ENCODE results near the gene PCDHGA7. TPM values are rescaled to one million over a fixed set of nuclear protein-coding genes. Genes with fewer than 3 reads are reported as not detected.

PCDHGA7 gene
- total and polyA plus RNA-seq, 2 donors (not counting 1 experiment from before 2014, with no cell fraction given), result 0.49 to 1.8 TPM

GRCh38 chr5:141389153-141390042, 6.9 kb downstream of the PCDHGA7 start:
- H3K27ac ChIP-seq (ENCODE audit: low read length in 2 of 2), result no peak overlapping the region
- ChIA-PET POLR2A (no interaction called here), CTCF (no interaction called here)
- Mint-ChIP-seq H3K27ac (no peak overlapping the region), H3K27me3 (peaks cover 64% of the 10 kb centered on the region), H3K9me3 (ENCODE audit: insufficient read depth) (peaks cover 10% of the 10 kb centered on the region), H3K4me1 (peaks cover 3% of the 10 kb centered on the region), H3K4me3 (no peak overlapping the region)
- H3K36me3 ChIP-seq (replicated peaks in 1 of 2; ENCODE audit: control extremely low read depth in 1 of 2, control insufficient read depth in 1 of 2, extremely low read depth in 1 of 2, insufficient read depth in 2 of 2, low read length in 1 of 2), result no peaks in the 10 kb centered on the region
- DNase-seq (no peak), ATAC-seq (ENCODE audit: low read depth) (no peak)
- H3K4me3 ChIP-seq (ENCODE audit: control extremely low read depth in 1 of 5, extremely low read depth in 1 of 5, insufficient read depth in 1 of 5, low read depth in 2 of 5, low read length in 4 of 5), result no peak overlapping the region
- intact Hi-C loops (cut with micrococcal nuclease), result no loop called here
- no peaks in the 10 kb centered on the region for H4K20me1 ChIP-seq (ENCODE audit: control insufficient read depth, insufficient read depth, low read length, poor library complexity, severe bottlenecking)
- H3K4me2 ChIP-seq (replicated peaks; ENCODE audit: low read depth, low read length, poor library complexity, severe bottlenecking), result no peak overlapping the region
- peaks cover 2 to 48% (median 30%) of the 10 kb centered on the region in 3 donors for H3K9me3 ChIP-seq (ENCODE audit: control extremely low read depth in 1 of 3, control insufficient read depth in 2 of 3, insufficient read depth in 1 of 3, low read length in 2 of 3)
- no peak overlapping the region for H2AFZ ChIP-seq (ENCODE audit: insufficient read depth, low read depth, low read length, poor library complexity, severe bottlenecking)
- no peak overlapping the region for H3K9ac ChIP-seq (ENCODE audit: low read length)
- 55% methylated on average over 77 of the region's 77 CpGs for WGBS (ENCODE audit: insufficient coverage)
- H3K27me3 ChIP-seq (replicated peaks in 1 of 4; ENCODE audit: control extremely low read depth in 1 of 4, control insufficient read depth in 3 of 4, insufficient read depth in 4 of 4, low read length in 3 of 4), result peaks cover 0 to 60% (median 37%) of the 10 kb centered on the region in 4 experiments
- H3K4me1 ChIP-seq (ENCODE audit: control insufficient read depth in 2 of 2, insufficient read depth in 2 of 2, low read length in 2 of 2), result no peaks in the 10 kb centered on the region
- H3K79me2 ChIP-seq (ENCODE audit: control insufficient read depth, insufficient read depth, low read length), result no peaks in the 10 kb centered on the region
- TF ChIP-seq CTCF (IDR thresholded peaks at IDR 0.05) (no peak), EZH2 (IDR thresholded peaks at IDR 0.05; ENCODE audit: borderline replicate concordance, insufficient read depth, low read depth, low read length, poor library complexity, severe bottlenecking) (no peak)

Data from B cell (primary cell).